GM12892 (cell line): ENCODE results near the gene PCSK6.

Experiments used
- POLR2A ChIP-seq: IDR thresholded peaks from 2 replicates; pipeline ENCODE4 v1.6.1; 2011; ENCODE audit warnings: low read depth, low read length, control low read depth
- POLR2AphosphoS5 ChIP-seq: IDR thresholded peaks from 2 replicates; pipeline ENCODE4 v1.6.1; 2011; ENCODE audit warnings: low read depth, low read length, control low read depth
- TAF1 ChIP-seq: IDR thresholded peaks from 2 replicates; pipeline ENCODE4 v1.6.1; 2011; ENCODE audit warnings: low read depth, mild to moderate bottlenecking, control low read depth, low read length, borderline replicate concordance

- TF ChIP-seq POLR2A (no peak), TAF1 (no peak), POLR2AphosphoS5 (no peak)
Measured at GRCh38 chr15:101435761-101436160, 53.7 kb downstream of the PCSK6 start.
